ENCODE results near the gene CDA. TPM values are rescaled to one million over a fixed set of nuclear protein-coding genes. Genes with fewer than 3 reads are reported as not detected.

The CDA gene
- total and polyA plus RNA-seq, 9 of the 15 experiments (the other 6 are each of a cell fraction or from before 2014, with no cell fraction given), result not detected

DNA sequence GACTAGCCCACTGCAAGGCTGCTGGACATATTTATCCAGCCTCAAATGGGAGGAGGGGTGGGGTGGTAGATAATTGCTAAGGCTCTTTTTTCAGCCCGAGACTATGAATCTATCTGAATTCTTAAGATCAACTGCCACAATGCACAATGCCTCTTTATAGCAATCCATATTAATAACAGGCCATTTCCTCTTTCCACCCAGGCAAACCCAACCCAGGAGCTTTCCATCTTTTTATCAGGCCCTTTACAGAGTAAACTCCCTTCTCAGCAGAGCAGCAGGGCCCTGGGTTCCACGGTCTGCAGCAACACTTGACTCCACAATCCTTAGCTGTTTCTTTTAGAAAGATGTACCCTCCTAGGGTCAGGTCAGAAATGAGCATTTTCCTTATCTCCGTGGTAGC lies 71.5 kb downstream of the CDA start:
- no TSS peak for BruUV-seq (replicated peaks)
- Histone ChIP-seq H2AFZ (ENCODE audit: low read depth, low read length) (peak overlapping the region; percentile 89; the same call in 1 of the 2 replicates), H3K9me1 (ENCODE audit: control insufficient read depth, insufficient read depth, low read length) (no peaks in the 10 kb centered on the region), H3K9ac (ENCODE audit: insufficient read depth in 1 of 2, low read depth in 2 of 2, low read length in 2 of 2) (peak overlapping the region; percentile 82 to 93), H3K4me1 (replicated peaks in 1 of 2; ENCODE audit: control insufficient read depth in 2 of 2, insufficient read depth in 2 of 2, low read length in 2 of 2) (peaks cover 15 to 26% of the 10 kb centered on the region in 2 experiments; a peak in 3 of 5 replicates), H4K20me1 (replicated peaks; ENCODE audit: control insufficient read depth, insufficient read depth, low read length) (peaks cover 5% of the 10 kb centered on the region), H3K27me3 (ENCODE audit: control insufficient read depth in 2 of 2, insufficient read depth in 2 of 2, low read length in 2 of 2) (no peaks in the 10 kb centered on the region), H3K4me3 (peak overlapping the region; percentile 84), H3K4me2 (ENCODE audit: insufficient read depth, low read length) (peak overlapping the region; percentile 96), H3K27ac (ENCODE audit: extremely low read depth, low read depth, low read length) (peak overlapping the region; percentile 53), H3K36me3 (ENCODE audit: control insufficient read depth, insufficient read depth, low read length) (peaks cover 49% of the 10 kb centered on the region), H3K79me2 (ENCODE audit: control insufficient read depth, insufficient read depth, low read length) (peaks cover 53% of the 10 kb centered on the region), H3K9me3 (replicated peaks; ENCODE audit: control insufficient read depth, insufficient read depth, low read depth, low read length) (no peaks in the 10 kb centered on the region)
- intact Hi-C loops (cut with micrococcal nuclease), result no loop called here
- ChIA-PET CTCF (ENCODE audit: low intra/inter-chr PET ratio) (no interaction called here), POLR2A (interaction anchor here (1.9 to 2.5 kb wide), 2 partner anchors 11 to 15 kb away, joined by 5 to 29 read pairs; no protein-coding TSS in a partner anchor)
- peak; percentile 60; the same call in 1 of the 2 replicates for TF ChIP-seq SPI1 (IDR thresholded peaks at IDR 0.05; ENCODE audit: borderline replicate concordance, low read depth, low read length)
- no peak for TF ChIP-seq RFX5 (IDR thresholded peaks at IDR 0.05; ENCODE audit: low read depth, low read length)
- 0% methylated on average over 3 of the region's 3 CpGs for WGBS (ENCODE audit: insufficient coverage, low coverage, missing lambda C conversion rate)
- in situ Hi-C loops (cut with MboI), result no loop called here
- ATAC-seq (no peak), DNase-seq (ENCODE audit: extremely low read depth in 1 of 4, low spot score in 3 of 4) (peak in 1 of 4 experiments; percentile 27), FAIRE-seq (no peak)

DNA sequence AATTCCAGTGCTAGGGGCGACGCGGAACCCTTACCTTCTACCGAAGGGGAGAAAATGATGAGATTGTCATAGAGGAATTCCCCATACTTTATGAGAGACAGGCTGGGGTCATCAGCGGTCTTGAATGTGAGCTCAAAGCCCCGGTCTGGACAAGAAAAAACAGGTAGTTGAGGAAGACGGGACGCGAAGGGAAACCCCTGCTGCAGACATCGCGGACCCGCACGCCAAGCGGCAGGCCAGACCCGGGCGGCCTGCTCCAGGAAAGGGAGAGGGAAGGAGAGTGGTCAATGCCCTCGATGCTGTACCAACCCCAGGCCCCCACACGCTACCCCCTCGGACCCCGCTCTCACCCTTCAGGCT lies 71.9 kb downstream of the CDA start:
- Histone ChIP-seq H3K4me2 (ENCODE audit: insufficient read depth, low read length) (peak overlapping the region; percentile 96), H3K79me2 (ENCODE audit: control insufficient read depth, insufficient read depth, low read length) (peaks cover 53% of the 10 kb centered on the region), H3K36me3 (ENCODE audit: control insufficient read depth, insufficient read depth, low read length) (peaks cover 44% of the 10 kb centered on the region), H3K27me3 (ENCODE audit: control insufficient read depth in 2 of 2, insufficient read depth in 2 of 2, low read length in 2 of 2) (no peaks in the 10 kb centered on the region), H4K20me1 (replicated peaks; ENCODE audit: control insufficient read depth, insufficient read depth, low read length) (peaks cover 5% of the 10 kb centered on the region), H3K4me3 (peak overlapping the region; percentile 84), H3K4me1 (replicated peaks in 1 of 2; ENCODE audit: control insufficient read depth in 2 of 2, insufficient read depth in 2 of 2, low read length in 2 of 2) (peaks cover 15 to 26% of the 10 kb centered on the region in 2 experiments; a peak in 3 of 5 replicates), H3K9me3 (replicated peaks; ENCODE audit: control insufficient read depth, insufficient read depth, low read depth, low read length) (no peaks in the 10 kb centered on the region), H3K9ac (ENCODE audit: insufficient read depth in 1 of 2, low read depth in 2 of 2, low read length in 2 of 2) (peak overlapping the region; percentile 82 to 93), H2AFZ (ENCODE audit: low read depth, low read length) (peak overlapping the region; percentile 89), H3K9me1 (ENCODE audit: control insufficient read depth, insufficient read depth, low read length) (no peaks in the 10 kb centered on the region), H3K27ac (ENCODE audit: extremely low read depth, low read depth, low read length) (peak overlapping the region; percentile 53)
- TSS peak; percentile 60 for BruUV-seq (replicated peaks)
- in situ Hi-C loops (cut with MboI), result no loop called here
- DNase-seq (ENCODE audit: extremely low read depth in 1 of 4, low spot score in 3 of 4) (peak in 1 of 4 experiments; percentile 25), ATAC-seq (no peak), FAIRE-seq (no peak)
- 2% methylated on average over 18 of the region's 20 CpGs for WGBS (ENCODE audit: insufficient coverage, low coverage, missing lambda C conversion rate)
- POLR2A ChIA-PET, result interaction anchor here (0.9 to 2.5 kb wide), 5 partner anchors 11 to 126 kb away, joined by 4 to 29 read pairs (median 5); partner anchors contain the start of gene HP1BP3
- intact Hi-C loops (cut with micrococcal nuclease), result no loop called here
- CTCF ChIA-PET (ENCODE audit: low intra/inter-chr PET ratio), result no interaction called here
- no peak for TF ChIP-seq MYC (IDR thresholded peaks at IDR 0.05; ENCODE audit: low read depth, low read length)
- peak; percentile 52; the same call in 1 of the 2 replicates for TF ChIP-seq MYC (CRISPR knock-in tag; IDR thresholded peaks at IDR 0.05; ENCODE audit: borderline replicate concordance, low read depth)
- 0 out of 2 replicates have a peak, but pooled peaks have one; percentile 9 for TF ChIP-seq KAT7 (CRISPR knock-in tag; IDR thresholded peaks at IDR 0.05; ENCODE audit: borderline replicate concordance)
- TF ChIP-seq DIDO1 (tag; IDR thresholded peaks at IDR 0.05; ENCODE audit: low read depth), result no peak
- 0 out of 2 replicates have a peak, but pooled peaks have one; percentile 12 for TF ChIP-seq ZBTB7A (IDR thresholded peaks at IDR 0.05; ENCODE audit: borderline replicate concordance, control insufficient read depth, low read depth, low read length)
- TF ChIP-seq, protein P1, sequence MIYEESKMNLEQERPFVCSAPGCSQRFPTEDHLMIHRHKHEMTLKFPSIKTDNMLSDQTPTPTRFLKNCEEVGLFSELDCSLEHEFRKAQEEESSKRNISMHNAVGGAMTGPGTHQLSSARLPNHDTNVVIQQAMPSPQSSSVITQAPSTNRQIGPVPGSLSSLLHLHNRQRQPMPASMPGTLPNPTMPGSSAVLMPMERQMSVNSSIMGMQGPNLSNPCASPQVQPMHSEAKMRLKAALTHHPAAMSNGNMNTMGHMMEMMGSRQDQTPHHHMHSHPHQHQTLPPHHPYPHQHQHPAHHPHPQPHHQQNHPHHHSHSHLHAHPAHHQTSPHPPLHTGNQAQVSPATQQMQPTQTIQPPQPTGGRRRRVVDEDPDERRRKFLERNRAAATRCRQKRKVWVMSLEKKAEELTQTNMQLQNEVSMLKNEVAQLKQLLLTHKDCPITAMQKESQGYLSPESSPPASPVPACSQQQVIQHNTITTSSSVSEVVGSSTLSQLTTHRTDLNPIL (CRISPR knock-in tag; IDR thresholded peaks at IDR 0.05), result 0 out of 2 replicates have a peak, but pooled peaks have one; percentile 42
- 0 out of 2 replicates have a peak, but pooled peaks have one; percentile 17 for TF ChIP-seq SMARCE1 (IDR thresholded peaks at IDR 0.05)
- 0 out of 2 replicates have a peak, but pooled peaks have one; percentile 13 for TF ChIP-seq ZBTB1 (CRISPR knock-in tag; IDR thresholded peaks at IDR 0.05; ENCODE audit: borderline replicate concordance, low read depth)
- 0 out of 2 replicates have a peak, but pooled peaks have one; percentile 20 for TF ChIP-seq NFRKB (IDR thresholded peaks at IDR 0.05; ENCODE audit: low read depth)
- TF ChIP-seq, protein P2, sequence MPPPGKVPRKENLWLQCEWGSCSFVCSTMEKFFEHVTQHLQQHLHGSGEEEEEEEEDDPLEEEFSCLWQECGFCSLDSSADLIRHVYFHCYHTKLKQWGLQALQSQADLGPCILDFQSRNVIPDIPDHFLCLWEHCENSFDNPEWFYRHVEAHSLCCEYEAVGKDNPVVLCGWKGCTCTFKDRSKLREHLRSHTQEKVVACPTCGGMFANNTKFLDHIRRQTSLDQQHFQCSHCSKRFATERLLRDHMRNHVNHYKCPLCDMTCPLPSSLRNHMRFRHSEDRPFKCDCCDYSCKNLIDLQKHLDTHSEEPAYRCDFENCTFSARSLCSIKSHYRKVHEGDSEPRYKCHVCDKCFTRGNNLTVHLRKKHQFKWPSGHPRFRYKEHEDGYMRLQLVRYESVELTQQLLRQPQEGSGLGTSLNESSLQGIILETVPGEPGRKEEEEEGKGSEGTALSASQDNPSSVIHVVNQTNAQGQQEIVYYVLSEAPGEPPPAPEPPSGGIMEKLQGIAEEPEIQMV (tag; conservative IDR thresholded peaks at IDR 0.05; ENCODE audit: low read depth), result 0 out of 2 replicates have a peak, but pooled peaks have one; percentile 19
- TF ChIP-seq GTF2A2 (tag; IDR thresholded peaks at IDR 0.05), result no peak; the same call in 1 of the 2 replicates
